GM21737 (cell line): ENCODE measurements around the gene PMIS2.

Experiments
- ATAC-seq: cut with Tn5 transposase; IDR thresholded peaks from one replicate; pipeline ENCODE4 v1.9.1; 2021; ENCODE audit warnings: mild to moderate bottlenecking, moderate library complexity; ENCODE audit not compliant: unreplicated experiment

PMIS2 gene

DNA sequence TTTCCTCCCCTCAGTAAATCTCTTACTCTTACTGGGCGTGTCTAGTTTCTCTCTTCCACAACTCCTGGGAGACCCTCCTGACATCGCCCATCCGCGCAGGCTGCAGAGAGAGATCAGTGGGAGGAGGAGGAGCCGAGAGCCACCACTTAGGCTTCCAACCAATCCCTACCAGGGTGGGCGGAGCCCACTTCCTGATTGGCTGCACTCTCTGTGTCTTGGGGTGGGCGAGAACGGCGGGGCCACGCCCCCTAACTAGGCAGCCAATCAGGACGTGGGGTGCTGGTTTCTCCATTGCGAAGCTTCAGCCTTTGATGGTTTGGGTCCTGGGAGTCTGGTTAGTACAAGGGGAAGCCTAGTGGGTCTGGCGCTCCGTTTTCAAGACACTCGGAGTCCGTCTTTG lies at the start of gene PMIS2:
TSS of gene PMIS2 (plus strand) at position 326 of the 400 bp plus-strand sequence. CDS start 87 bp downstream, outside the sequence.
- no peak for ATAC-seq

DNA sequence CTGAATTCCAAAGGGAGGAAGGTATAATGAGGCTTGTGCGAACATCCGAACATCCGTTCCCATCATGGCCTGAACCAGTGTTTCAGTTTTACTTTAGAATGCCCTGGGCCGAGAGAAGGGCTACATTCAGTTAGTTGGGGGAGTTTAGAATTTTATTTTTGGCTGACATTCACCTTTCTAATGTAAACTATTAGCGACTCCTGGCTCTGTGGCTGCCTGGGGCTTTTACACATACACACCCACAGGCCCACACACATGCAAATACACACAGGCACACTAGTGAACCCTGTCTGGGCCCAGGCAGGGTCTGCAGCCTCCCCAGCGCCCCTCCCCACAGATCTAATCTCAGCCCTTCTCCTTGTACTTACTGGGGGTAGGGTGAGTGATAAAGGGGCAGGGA lies 46.7 kb upstream of the PMIS2 start:
- ATAC-seq: no peak

DNA sequence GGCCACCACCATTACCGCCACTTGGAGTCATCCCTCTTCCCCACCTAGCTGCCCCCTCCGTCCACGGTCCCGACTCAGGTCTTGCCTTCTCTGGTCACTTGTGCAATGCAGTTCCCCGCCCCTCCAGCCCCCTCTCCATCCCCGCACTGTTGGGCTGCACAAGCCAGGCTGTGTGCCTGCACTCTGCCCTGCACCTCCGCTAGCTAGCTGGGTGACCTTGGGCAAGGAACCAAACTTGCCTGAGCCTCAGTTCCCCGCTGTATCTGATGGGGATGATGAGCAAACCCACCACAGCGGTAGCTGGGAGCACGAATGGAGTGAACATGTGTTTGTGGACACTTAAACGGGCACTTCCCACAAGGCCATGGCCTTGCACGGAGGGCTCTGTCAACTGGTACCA lies 46.1 kb upstream of the PMIS2 start:
- ATAC-seq: no peak

DNA sequence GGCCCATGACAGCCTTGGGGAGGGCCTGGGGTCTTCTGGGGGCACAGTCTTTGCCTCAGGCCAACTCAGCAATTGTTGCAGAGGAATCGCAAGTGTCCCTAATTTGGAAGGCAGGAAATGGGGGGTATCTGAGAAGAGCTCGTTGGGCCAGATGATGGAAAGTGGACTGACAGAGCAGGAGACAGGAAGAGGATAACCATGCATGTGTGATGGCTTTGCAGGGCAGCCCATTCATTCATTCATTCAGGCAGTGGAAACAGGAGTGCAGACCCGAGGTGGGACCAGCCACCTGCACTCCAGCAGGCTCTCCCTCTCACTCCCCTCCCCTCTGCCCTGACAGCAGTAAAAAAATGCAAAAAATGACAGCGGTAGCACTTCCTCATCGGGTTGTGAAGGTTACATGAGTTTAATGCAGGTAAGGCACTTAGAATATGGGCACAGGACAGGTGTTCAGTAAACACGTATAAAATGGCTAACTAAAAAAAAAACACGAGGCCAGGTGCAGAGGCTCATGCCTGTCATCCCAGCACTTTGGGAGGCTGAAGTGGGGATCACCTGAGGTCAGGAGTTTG lies 45.5 kb upstream of the PMIS2 start:
- no peak for ATAC-seq

DNA sequence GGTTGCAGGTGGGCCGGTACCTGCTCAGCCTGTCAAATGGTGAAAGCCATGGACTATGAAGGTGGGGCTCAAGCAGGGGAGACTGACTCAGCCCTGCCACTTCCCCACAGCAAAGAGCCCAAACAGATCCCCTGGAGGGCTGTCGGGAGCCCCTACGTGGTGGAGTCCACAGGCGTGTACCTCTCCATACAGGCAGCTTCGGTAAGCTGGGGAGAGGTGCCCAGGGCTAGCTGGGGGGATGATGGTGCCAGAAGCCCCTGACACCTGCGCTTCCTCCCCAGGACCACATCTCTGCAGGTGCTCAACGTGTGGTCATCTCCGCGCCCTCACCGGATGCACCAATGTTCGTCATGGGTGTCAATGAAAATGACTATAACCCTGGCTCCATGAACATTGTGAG lies 43.8 kb upstream of the PMIS2 start:
- no peak for ATAC-seq

DNA sequence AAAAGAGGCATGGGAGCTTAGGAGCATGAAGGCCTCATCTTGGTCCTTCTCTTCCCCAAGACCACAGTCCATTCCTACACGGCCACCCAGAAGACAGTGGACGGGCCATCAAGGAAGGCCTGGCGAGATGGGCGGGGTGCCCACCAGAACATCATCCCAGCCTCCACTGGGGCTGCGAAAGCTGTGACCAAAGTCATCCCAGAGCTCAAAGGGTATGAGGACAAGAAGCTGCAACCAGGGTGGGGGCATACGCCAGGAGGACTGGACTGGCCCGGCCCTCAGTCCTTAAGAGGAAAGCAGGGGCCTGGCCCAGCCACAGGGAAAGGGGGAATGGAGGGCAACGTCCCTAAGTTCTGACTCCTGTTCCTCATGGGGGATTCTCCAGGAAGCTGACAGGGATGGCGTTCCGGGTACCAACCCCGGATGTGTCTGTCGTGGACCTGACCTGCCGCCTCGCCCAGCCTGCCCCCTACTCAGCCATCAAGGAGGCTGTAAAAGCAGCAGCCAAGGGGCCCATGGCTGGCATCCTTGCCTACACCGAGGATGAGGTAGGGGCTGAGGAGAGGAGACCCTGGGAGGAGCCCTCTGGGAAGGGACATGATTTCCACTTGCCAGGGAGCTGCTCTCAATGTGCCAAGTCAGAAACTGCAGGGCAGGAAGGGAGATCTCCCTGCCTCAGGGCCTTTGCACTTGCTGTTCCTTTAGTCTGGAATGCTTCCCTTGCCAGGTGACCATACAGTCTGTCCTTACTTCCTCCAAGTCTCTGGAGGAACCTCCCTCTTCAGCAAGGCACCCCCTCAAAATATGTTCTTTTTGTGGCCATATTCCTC lies 42.5 kb upstream of the PMIS2 start:
- ATAC-seq: no peak

DNA sequence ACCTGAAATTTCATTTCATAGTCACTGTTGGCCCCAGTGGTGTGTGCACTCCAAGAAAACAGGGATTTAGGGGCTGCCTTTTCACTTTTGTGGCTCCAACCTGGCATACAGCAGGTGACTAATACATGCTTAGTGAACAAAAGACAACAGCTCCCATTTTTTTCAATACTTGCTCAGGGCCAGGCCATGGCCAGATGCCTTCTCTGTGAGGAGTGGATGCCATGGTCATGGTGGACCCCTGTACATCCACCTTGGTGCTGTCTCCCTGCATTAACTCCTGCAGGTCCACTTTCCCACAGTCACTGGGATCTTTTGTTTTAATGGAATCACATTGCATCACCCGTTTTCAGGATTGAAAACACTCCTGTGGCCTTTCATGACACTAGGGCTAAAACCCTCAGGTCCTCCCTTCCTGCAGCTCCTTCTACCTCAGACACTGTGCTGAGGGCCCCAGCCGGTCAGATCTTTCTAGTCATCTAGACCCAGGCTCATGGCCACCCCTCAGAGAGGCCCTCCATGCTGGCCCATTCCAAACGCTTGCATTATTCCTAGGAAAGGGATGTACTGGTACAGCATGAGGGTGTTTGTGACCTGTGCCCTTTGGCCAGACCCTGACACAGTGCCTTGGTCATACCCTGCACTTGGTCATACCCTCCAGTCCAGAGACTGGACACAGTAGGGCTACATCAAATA lies 41.7 kb upstream of the PMIS2 start:
- ATAC-seq: no peak

DNA sequence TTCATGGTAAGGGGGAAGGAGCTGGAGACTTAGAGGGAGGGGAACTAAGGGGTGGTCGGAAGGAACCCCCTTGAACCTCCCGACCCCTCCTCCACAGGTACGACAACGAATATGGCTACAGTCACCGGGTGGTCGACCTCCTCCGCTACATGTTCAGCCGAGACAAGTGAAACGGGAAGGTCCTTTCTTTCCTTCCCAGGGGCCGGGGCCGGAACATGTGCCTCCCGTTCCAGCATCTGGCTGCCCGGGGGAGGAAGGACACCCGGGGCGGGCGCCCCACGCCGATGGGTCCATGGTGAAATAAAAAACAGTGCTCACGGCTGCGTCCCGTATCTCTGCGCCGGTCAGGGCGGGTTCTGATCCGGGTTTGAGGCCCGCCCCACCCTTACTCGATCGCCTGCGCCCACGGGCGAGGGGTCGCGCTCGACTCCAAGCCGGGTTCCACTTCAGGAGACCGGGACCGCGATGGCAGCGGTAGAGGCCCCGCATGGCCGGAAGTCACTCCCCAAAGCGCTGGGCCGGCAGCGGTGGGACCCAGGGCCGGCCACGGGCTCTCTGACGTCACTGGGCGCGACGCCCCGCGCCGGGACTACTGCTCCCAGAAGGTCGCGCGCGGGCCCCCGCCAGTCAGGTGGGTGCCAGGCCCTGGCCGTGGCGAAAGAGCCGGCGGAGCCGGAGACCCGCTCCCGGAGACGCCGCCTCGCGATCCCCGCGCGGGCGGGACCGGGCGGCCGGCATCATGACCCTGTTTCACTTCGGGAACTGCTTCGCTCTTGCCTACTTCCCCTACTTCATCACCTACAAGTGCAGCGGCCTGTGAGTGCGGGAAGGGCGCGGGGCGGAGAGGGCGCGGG lies 40.7 kb upstream of the PMIS2 start, which contains the start of gene TMEM147:
TSS of gene TMEM147 (plus strand) at position 626 of the 854 bp plus-strand sequence. CDS start at position 740, 114 bp downstream.
- peak; percentile 75 for ATAC-seq

DNA sequence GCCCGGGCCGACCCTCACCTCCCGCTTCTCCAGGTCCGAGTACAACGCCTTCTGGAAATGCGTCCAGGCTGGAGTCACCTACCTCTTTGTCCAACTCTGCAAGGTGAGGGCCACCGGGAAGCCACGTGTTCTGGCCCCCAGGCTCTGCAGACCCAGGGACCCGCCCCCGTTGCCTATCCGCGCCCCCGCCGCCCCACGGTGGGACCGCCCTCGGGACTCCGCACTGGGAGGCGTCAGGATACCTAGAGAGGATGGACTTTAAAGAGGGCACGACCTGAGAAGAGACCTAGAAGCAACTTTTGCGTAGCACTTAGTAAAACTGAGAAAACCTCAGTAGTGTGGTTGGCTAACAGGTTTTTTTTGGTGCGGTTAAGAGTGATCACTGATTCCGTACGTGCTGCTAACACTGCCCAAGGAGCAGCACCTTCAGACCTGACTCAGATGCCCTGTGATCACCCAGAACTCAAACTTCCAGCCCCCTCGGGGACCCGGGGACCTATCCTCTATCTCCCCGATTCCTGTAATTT lies 40.1 kb upstream of the PMIS2 start:
- no peak for ATAC-seq

DNA sequence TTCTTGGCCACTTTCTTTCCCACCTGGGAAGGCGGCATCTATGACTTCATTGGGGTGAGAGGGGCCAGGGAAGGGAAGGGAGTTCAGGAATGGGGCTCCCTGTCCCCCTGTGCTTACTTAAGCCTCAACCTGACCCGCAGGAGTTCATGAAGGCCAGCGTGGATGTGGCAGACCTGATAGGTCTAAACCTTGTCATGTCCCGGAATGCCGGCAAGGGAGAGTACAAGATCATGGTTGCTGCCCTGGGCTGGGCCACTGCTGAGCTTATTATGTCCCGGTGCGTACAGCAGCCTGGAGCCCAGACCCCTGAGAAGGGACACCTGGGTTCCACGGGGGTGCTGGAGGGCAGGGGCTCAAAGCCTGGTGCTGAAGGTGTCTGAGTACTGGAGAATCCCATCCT lies 39.4 kb upstream of the PMIS2 start:
- ATAC-seq: no peak

DNA sequence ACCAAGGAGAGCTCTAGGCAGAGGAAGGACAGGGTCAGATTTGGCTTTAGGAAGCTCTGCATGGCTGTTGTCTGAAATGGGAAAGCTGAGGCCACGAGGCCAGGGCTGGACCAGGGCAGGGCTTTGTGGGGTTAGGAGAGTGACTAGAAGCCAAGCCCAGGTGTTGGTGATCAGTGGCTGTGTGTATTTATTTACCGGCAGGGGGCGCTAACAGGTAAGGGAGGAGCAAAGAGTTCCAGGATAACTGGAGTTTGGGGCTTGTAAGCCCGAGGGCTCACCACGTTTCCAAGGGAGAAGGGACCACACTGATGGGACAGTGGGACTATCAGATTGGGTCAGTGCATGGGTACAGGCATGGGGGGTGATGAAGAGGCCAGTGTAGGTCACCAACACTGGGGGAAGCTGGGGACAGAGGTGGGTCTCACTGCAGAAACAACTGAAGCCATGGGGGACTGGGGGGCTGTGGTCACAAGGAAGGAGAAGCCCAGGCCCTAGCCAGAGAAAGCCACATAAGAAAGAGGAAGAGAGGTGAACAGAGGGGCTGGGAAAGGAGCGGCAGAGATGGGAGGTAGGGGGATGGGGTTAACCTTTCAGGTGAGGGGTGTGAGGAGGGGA lies 36.7 kb upstream of the PMIS2 start:
- ATAC-seq: no peak

DNA sequence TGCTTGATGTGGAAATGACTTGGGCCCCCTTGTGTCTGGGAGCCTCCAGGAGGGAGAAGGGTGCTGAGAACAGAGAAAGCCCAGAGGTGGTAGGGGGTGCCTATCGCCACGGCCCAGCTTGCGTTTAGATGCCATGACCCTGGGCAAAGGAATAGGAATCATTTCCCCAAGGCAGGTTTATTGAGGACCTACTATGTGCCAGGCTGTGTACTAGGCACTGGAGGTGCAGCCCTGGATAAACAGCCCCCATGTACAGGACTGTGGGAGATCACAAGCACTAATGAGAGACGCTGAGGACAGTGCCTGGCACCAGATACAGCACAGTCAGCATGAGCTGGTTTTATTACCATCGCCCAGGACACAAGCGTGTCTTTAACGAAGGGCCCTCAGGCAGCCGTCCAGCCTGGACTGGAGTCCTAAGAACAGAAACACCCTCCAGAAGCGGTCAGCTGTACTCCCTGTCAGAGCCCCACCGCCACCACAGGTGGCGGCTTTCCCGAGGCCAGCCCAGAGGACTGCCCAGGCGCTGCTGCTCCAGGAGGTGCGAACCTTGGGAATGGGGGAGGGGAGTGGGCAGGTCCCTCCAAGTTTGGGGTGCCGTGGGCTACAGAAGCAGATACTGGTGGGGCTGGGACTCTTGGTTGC lies 36.0 kb upstream of the PMIS2 start:
- no peak for ATAC-seq

DNA sequence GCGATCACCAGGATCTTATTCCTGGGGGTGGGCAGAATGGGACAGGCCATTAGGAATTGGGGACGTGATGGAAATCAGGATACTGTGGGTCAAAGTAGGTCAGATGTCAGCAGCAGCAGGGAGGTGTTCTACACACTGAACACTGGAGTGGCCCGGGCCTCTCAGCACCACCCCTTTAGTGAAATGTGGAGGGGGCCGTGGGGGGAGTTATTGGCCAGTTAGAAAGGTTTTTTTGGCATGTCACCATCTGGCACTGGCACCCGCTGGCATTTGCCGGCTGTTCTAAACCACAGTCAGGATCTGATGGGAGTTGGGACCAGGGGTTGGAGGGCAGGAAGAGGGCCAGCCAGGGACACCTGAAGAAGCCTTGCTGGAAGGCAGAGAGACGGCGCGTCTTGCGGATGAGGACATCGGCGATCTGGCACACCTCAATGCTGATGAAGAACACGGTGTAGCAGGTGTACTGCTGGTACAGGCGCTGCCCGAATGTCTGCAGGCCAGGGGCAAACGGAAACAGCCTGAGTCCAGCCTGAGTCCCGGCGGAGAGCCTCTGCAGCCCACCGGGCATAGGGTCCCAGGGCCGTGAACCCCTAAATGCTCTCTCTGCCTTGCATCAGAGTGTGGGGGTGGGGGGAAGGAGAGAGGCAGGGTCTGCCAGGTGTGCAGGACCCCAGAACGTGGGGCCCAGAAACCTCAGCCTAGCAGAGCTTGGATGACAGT lies 34.7 kb upstream of the PMIS2 start:
- no peak for ATAC-seq

DNA sequence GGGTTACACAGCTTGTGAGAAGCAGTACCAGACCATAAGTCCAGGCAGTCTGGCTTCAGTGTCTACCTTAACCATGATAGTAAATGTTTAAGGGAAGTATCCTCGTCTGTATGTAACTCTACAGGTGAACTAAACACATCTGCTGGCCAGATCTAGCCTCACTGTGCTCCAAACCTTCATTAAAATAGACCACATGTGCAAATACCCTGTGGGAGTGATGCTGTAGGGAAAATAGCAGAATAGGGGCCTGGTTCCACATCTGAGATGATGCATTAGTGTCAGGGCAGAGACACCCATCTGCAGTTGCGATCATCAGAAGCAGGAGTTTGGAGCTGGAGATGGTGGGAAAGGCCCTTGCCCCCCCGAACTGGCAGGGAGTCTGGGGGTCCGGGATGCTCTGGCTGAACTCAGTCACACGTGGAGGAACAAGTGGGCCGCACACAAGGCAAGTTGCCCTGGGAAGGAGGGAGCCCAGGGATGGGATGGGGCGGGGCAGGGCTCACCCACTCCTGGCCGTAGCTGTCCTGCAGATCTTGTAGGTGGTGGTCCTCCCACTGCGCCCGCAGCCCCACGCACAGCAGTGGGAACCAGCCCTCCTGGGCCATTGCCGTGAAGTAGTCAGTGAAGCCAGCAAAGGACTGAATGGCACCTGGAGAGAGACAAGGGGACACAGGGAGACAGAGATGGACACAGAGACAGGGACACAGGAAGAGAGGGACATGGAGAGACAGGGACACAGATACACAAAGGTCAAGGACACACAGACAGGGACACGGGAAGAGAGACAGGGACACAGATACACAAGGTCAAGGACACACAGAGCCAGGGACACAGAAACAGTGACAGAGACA lies 33.2 kb upstream of the PMIS2 start:
- ATAC-seq: no peak

DNA sequence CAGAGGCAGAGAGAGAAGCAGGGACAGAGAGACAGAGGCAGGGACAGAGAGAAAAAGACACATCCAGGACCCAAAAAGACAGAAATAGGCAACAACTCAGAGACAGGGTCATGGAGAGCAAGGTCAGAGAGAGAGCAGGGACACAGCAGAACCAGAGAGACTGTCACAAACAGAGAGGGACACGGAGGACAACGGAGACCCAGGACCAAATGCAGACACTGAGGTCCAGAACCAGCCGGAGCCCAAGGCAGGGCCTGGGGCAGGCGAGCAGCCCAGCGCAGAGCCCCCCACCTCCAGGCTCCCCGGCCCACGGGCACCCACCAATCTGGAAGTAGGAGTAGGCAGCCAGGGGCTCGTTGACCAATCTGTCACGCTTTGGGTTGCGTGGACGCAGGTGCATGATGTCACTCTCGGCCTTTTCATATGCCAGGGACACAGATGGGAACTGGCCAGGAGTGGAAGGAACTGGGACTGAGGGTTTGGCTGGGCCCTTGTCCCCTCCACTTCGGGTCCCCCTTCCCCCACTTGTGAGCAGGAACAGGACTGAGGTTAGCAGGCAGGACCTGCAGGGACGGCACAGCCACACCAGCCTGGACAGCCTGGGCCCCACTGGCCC lies 32.5 kb upstream of the PMIS2 start:
- no peak for ATAC-seq

DNA sequence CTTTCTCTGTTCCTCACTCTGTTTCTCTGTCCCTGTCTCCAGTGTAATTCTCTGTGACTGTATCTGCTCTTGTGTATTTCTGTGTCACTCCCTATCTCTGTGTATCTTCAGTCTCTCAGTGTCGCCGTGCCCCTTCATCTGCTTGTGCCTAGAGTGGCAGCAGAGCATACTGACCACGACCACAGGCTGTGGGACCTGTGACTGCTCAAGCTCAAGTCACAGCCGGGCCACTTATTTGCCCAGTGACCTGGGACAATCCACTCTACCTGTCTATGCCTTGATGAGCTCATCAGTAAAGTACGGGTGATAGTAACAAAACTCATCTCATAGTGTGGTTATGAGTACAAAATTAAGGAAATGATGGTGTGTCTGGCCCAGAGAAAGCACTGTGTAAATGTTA lies 31.9 kb upstream of the PMIS2 start:
- no peak for ATAC-seq

DNA sequence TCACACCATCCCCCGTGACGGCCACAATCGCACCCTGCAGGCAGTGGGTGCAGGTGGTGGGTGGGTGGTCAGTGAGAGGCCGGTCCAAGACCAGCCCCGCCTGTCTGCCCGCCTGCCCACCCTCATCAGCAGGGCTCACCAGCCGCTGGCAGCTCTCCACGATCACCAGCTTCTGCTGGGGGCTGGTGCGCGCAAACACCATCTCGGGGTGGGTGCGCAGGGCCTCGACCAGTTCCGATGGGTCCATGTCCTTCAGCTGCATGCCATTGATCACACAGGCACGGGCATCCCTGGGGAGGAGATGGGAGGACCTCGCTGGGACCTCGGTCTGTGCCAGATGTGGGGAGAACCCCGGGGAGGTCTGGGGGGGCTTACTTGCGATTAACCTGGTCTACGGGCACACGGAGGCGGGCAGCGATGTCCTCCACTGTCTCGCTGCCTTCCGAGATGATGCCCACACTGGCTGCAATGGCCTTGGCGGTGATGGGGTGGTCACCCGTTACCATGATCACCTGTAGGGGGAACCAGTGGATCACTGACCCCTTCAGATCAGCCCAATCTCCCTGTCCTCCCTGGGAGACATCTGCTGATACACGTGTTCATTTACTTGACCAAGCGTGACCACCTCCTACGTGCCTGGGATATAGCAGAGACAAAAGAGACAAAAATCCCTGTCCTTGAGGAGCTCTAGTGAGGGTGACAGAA lies 30.5 kb upstream of the PMIS2 start:
- ATAC-seq: no peak
